Ovary (tissue), 3 donors: ENCODE data around the gene ATXN10.

Experiments used
- EP300 ChIP-seq: sonication (generic); formaldehyde crosslinking; IDR thresholded peaks from one replicate; pipeline ENCODE4 v1.6.1; 2017; ENCODE audit warnings: antibody characterized with exemption
- POLR2A ChIP-seq: fragments of 450-650 bp; IDR thresholded peaks from one replicate; pipeline ENCODE4 v1.6.1; 2017; ENCODE audit warnings: antibody characterized with exemption, mild to moderate bottlenecking, moderate library complexity
- TF ChIP-seq, protein P1 (sequence below), 3 donors: fragments of 450-650 bp in 2 of 3; fragments of 200-600 bp in 1 of 3; IDR thresholded peaks; one replicate each; pipeline versions ENCODE4 v1.5.1 to v1.8.0; 2016 to 2022; ENCODE audit warnings: antibody characterized with exemption in 3 of 3, mild to moderate bottlenecking in 1 of 3
- donor health status: DM: no; HTN: no; CAD: no.

GRCh38 chr22:45812910-45813309, 141.3 kb downstream of the ATXN10 start:
- TF ChIP-seq EP300, result no peak
- TF ChIP-seq POLR2A, result no peak
- TF ChIP-seq, protein P1, sequence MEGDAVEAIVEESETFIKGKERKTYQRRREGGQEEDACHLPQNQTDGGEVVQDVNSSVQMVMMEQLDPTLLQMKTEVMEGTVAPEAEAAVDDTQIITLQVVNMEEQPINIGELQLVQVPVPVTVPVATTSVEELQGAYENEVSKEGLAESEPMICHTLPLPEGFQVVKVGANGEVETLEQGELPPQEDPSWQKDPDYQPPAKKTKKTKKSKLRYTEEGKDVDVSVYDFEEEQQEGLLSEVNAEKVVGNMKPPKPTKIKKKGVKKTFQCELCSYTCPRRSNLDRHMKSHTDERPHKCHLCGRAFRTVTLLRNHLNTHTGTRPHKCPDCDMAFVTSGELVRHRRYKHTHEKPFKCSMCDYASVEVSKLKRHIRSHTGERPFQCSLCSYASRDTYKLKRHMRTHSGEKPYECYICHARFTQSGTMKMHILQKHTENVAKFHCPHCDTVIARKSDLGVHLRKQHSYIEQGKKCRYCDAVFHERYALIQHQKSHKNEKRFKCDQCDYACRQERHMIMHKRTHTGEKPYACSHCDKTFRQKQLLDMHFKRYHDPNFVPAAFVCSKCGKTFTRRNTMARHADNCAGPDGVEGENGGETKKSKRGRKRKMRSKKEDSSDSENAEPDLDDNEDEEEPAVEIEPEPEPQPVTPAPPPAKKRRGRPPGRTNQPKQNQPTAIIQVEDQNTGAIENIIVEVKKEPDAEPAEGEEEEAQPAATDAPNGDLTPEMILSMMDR (IDR thresholded peaks at IDR 0.05), result no peak
